DMS153 treated with DMSO at 0.1 percent for 48 hours (cell line): Measurements from ENCODE around the gene PDYN.

Experiments
- DNase-seq: peaks from one replicate; lab custom pipeline; 2025; ENCODE audit not compliant: unreplicated experiment; lab: John Stamatoyannopoulos, UW

PDYN gene

DNA sequence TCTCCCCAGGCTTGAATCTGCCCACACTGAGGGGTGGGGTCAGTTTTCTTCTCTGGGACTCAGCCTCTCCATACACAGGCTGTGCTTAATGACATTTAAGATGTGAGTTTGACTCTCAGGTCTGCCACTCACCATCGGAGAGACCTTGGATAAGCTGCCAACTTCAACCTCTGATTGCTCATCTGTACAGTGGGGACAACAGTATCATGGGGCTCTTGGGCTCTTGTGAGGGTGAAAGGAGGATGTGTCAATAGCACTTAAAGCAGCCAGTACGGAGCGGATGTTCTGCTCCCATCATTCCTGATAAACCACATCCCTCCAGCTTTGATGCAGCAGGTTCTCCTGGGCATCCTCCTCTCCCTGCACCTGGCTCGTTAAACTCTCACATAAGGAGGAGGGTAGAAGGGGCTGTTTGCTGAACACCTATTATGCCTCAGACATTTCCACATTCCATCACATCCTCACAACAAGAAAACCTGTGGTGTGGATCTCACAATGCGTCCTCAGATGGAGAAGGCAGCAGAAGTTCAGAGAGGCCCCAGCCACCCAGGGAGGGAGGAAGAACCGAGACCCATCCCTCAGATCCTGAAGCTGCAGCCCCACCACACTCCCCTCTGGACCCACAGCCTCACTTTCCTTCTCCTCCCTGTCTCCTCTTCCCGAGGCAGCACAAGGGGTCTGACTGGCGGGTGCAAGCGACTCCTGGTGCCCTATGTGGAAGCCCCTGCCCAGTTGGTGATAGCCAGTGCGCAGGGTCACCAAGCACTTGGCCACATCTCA, 1.9 kb upstream of the PDYN start:
- DNase-seq: no peak

DNA sequence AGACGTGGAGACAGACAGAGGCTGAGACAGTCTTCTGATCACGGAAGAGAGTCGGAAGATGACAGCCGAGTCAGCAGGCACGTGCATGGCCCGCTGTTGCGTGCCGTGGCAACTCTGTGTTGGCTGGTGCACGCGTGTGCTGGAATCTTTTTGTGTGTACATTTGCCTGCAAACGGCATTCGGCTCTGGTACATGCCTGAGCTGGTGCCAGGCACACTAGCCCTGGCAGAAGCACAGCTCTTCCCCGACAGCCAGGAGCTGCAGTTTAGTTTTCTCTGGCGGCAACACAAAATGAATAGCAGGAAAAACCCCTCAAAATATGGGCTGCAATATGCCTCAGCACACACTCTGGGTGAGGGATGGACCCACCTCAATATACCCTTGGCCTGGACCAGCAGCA, 769 bp upstream of the PDYN start:
- no peak for DNase-seq

DNA sequence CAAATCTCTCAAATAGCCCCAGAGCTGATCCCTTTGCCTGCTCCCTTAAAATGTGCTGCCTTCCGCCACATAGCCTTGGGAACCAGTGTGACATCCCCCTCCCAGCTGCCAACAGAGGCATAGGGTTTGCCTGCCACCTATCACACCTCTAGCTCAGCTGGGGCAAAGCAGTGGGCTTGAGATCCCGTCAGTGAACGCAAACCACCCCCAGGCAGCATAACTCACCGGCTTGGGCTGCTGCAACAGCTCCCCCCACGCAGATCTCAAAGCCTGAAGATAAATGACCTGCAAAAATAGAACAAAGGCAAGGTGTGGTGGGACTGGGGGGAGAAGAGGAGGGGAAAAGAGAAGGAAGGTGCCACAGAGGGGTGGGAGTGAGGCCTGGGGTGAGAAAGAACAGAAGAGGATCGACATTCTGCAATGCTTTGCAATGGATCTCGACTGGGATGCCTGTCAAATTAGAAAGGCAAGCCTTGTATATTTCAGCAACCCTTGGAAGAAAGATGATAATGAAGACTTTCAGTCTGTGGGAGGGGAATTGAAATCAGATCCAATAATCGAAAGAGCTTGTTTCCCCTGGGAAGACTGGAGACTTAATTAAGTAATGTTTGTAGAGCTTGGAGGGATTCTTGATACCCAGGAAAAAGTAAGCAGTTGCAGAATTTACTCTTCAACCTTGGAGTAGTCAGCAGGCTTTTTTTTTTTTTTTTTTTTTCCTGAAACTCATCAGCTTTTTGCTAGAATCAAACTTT, 1.3 kb downstream of the PDYN start:
- DNase-seq: no peak

DNA sequence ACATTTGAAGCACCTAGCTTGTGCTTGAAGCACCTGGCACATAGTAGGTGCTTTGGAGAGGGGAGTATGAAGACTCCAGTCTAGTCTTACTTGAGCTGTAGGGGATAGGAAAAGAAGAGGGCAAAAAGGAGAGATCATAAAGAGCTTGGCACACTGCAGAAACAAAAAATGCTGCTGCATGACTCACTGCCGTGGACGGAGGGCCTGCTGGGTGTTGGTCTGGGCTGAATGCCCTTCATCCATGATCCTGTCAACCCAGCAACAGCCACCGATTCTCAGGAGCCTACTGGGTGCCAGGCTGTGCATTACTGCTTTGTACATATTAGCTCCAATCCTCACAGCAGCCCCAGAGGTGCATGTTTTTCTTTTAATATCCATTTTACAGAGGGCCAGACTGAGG, 6.0 kb downstream of the PDYN start:
- no peak for DNase-seq

DNA sequence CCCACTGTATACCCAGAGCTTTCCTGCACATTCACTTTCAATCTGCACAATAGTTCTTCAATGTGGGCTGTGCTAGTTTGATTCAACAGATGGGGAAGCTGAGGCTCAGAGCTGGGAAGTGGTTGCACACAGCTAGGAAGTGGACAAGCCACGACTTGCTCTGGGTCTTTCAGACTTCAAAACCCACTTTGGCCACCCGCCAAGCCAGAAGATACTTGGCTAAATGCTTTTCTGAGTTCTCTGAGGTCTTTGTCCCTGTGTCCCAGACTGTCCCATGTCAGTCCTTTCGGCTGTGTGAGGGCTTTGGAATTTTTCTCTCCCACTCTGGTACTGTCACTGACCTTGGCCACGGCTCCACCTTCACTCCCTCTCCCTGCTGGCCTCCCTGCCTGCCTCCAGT, 10.6 kb downstream of the PDYN start:
- no peak for DNase-seq

DNA sequence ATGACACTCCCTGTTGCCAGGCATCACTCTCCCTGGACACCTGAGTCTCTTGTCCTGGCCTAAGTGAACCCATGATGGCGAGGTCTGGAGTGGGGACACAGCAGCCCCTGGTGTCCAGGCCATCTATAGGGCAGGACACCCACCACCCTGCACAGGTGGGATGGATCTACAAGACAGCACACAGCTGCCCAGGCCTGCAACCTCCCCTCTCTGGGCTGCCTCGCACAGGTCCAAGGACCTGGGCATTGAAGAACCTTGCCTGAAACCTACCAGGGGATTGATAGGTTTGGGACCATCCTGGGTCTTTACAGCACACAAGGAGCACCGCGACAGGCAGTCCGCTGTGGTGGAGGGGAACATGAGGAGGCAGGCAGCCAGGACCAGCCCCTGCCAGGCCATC, 11.2 kb downstream of the PDYN start:
- DNase-seq: no peak

DNA sequence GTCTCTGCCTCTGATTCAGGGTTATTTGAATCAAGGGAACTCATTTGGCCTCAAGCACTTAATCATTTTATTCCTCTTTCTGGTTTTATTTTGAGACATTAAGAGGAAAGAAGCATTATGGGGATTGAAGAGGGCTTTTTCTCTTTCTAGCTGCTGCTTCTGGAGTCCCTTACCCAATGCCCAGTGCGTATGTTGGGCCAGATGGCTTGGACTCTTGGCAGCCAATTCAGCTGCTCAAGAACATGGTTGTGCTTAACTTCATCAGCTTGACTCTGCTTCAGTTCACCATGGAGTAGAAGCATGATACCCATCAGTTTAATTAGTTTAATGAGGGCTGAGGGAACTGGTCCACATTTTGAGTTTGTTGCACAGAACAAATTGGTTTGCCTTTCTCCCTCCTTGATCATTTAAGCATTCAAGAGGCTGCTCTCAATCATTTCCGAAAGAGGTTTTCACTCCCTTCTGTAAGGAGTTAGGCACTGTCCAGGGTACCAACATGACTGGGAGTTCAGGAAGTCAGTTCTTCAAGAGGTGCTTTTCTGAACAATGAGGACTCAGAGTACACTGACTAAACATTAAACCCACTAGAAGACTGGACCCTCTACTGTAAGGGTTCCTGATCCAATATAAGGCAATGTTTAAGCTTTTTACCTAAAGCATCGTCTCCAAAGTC, 14.6 kb downstream of the PDYN start:
- no peak for DNase-seq

DNA sequence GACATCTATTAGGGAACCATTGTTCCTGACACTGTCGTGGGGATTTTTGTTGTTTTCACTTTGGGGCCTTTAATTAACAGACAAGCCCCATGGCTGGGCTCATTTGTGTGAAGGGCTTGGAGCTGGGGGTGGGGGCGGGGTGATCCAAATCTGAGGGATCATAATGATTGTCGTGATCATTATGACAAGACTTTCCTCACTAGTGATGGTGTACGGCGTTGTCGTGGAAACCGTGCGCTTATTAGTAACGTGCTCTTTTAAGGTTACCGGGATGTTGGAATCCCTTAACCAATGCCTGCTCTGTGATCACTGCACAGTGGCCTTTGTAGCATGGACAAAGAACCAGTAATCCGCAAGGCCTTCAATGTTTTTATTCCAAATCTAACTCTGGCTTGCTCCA, 18.6 kb downstream of the PDYN start:
- DNase-seq: no peak

DNA sequence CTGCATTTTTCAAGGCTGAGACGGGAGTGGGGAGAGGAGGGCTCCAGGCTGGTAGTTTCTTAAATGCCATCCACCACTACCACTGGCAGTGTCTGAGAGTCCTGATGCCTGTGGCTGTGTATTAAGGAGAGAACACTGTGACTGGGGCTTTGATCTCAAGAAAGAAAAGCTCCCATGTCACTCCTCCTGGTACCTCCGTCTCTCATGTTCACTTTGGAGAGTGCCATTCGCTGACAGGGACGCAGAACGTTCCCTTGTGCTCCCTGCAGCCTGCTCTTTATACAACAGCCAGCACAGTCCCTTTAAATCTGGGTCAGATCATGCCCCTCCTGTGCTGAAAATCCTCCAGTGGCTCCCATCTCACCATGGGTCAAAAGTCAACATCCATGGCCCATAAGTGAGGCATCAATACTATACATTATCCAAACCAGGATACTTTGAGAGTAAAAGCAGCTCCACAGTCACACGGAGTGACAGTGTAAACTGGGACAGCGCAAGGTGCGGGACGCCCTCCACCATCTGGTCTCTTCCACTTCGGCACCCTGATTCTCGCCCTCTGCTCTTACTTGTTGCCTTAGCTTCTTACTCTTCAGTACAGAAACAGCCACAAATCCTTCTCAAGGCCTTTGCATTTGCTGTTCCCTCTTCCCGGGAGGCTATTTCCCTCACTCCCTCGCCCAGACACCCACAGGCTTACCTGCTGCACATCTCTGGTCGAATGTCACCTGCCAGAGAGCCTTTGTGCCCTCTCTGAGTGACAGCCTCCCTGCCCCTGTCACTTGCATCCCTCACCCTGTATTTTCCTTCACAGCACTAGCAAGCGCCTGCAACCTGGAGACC, 20.0 kb downstream of the PDYN start:
- DNase-seq: no peak

DNA sequence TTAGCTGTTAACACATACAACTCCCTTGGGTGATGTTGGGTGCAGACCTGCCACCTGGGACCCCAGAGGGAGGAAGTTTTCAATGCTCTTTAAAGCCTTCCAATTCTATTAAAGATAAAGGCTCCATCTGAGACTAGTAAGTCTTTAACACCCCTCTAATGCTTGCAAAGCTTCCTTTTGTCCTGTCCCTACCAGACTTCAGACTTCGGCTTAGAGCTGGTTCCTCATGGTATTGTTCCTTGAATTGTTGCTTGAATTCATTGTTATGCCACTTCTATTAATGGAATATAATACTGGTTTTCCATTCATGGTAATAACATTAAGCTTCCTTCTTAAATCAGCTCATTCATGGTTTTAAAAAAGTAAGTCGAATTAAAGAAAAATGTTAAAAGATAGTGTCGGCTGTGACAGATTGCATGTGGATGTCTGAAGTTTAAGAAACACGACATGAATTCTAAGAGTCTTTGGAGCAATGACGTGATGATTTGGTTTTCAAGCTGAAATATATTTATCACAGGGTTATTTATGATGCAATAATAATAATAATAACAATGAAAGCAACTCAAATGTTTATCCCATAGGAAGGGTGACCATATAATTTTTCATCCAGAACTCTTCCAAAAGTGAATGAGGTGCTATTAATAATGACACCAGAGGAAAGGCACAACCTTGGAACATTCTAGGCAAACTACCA, 21.8 kb downstream of the PDYN start:
- no peak for DNase-seq

DNA sequence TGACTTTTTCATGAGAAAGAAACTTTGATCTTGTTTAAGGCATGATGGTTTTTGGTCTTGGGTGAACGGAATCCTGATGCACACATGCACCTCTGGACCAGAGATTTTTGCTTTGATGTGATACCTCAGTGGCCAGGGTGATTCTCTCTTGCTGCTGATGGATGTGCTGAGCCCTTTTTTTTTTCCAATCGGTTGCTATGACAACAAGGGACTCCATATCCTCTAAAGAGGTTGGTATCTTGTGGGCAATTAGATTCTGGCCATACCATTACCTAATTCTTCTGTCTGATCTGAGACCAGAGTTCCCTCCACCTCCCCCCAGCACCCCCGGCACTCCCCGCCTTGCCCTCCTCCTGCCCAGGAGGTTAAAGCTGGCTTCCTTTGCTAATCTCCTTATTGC, 24.9 kb downstream of the PDYN start:
- no peak for DNase-seq

DNA sequence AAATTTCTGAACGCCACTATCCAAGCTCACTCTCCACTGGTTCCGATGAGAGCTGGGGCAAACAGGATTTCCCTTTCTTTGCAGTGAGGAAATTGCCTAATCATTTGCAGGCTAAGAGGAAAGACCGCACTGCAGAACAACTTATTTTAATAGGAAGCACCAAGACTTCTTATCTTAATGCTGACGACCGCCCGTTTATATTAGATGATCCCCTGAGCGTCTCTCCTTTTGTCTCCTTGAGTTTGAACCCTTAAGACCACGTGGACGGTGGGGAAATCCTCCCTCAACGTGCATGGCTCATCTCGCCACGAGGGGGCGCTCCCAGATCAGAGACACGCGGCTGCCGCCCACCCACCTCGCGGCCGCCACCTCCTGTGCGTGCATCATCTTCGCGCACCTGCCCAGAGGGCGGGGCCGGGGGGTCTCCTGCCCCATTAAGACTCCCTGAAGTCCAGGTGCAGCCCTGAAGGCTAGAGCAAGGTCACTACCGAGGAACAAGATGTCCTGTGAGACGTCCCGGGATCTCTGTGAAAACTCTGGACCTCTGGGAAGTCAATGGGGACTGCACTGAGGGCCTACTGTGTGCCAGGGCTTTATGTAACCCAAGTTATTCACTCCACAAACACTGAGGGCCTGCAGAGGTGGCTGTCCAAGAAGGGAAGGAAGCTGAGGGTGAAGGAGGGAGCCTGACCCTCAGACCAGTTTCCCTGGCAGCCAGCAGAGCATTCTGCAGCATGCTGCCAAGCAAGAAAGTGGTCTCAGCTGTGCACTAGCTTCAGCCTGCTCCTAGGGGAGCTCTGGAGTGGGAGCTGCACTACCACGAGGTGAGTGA, 28.1 kb downstream of the PDYN start:
- DNase-seq: peak; percentile 31

DNA sequence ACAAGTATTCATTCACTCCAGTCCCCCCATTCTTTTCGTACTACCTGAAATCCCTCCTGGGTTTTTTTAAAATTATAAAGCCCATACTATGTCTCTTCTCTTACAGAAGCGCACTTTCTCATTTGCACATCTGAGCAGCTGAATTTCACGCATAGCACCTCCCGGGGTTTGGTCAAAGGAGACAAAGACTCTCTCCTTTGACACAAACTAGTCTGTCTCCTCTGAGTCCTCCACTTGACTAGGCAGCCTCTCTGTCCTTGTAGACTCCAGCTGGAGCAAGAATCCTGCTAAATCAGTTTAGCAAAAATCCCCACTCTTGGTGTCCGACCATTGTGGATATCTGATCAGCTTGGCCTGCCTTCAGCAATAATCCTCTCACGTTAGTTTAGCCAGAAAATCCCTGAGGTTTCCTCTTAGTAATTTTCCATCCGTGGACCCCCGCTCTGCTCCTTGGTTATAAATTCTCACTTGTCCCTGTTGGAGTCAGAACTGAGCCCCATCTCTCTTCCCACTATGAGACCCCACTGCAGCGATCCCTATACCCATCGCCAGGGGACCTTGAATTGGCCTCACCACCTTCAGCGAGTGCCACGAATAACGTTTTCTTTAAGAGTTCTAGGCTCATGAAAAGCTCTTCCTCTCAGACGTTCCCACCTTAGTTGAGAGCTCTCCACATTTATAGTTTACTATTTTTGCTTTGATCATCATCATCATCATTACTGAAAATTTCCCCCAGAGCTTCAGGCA, 29.0 kb downstream of the PDYN start:
- no peak for DNase-seq

DNA sequence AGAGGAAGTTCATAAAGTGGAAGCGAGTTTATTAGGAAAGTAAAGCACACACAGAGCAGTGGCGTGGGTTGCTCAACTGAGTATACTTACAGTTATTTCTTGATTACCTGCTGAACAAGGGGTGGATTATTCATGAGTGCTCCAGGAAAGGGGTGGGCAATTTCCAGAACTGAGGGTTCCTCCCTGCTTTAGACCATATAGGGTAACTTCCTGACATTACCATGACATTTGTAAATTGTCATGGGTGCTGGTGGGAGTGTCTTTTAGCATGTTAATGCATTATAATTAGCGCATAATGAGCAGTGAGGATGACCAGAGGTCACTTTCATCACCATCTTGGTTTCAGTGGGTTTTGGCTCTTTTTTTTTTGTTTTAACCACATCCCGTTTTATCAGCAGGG, 29.8 kb downstream of the PDYN start:
- no peak for DNase-seq

DNA sequence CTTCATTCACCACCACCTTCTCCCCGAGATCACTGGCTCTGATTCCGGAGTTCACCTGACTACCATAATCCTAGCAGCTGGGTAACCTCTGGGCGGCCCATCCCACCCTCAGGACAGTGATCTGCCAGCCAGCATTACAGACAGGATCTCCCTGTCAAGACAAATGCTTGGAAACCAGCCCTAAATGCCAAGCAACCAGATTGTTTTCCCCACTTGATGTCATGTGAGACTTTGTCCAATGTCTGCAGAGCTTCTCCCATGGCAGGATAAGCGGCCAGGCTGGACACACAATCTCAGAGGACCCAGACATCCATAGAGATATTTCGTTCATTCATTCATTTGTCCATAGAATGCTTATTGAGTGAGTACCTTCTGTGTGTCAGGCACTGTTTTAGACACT, 32.5 kb downstream of the PDYN start:
- no peak for DNase-seq

DNA sequence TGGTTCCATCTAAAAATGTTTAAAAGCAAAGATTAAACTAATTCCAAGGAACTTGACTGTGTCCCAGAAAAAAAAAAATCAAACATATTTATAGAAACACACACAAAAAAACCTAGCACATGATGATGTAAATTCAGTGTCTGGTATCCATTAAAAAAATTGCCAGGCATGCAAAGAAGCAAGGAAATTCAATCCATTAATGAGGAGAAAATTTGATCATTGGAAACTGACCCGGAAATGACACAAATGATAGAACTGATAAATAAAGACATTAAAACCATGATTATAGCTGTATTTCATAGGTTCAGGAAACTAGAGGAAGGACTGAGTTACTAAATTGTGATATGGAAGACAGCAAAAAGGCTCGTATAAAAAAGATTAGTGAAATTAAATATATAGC, 34.7 kb downstream of the PDYN start:
- DNase-seq: no peak

DNA sequence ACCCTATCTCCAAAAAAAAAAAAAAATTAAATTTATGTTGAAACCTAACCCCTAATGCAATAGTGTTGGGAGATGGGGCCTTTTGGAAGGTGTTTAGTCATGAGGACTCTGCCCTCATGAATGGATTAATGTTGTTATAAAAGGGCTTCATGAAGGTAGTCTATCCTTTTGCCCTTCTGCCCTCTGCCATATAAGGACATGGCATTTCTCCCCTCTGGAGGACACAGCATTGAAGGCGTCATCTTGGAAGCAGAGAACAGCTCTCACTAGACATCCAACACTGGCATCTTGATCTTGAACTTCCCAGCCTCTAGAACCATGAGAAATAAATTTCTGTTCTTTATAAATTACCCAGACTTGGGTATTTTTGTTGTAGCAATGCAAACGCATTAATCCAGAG, 35.4 kb downstream of the PDYN start:
- DNase-seq: no peak

DNA sequence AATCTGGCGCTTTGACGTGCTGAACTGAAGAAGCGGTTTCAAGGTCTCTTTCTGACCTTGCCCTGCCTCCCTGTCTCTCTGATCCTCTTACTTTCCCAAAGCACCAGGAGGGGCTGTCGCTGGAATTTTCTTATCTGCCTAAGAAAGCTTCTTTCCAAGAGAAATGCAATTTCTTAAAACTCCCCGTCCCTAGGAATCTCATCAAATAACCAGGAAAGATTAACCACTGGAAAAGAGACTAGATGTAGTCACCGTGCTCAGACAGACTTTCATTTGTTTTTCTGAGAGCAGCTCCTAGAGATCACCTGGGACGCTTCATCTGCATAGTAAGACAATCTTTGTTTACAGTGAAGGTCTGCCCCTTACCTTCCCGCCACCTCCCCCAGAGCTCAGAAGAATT, 38.6 kb downstream of the PDYN start:
- DNase-seq: no peak

DNA sequence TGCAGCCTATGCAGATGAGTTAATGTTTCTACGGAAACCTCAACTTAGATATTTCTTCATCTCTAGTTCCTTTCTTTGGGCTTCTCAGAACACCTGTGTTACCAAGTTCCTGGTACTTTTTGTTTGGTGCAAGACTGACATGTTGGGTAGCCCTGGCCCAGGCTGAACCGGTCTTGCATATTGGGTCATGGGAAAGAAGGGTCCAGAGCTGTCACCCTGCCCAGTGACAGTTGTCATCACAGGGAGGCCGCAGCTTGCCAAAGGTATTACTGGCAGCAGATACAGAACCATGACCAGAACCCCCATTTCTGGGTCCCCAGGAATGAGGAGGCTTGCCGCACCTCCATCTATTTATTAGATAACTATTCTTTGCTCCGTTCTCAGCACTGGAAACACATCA, 40.2 kb downstream of the PDYN start:
- DNase-seq: no peak
